Measurements from ENCODE around the gene VASN. TPM values are rescaled to one million over a fixed set of nuclear protein-coding genes. Genes with fewer than 3 reads are reported as not detected.

The VASN gene
- total and polyA plus RNA-seq, 9 of the 15 experiments (the other 6 are each of a cell fraction or from before 2014, with no cell fraction given): 0.01 to 2.5 (median 0.41) TPM; not detected in 1

GRCh38 chr16:4425378-4426020, 53.9 kb downstream of the VASN start, which contains the start of gene DNAJA3 (continued):
- TF ChIP-seq TRIM25 (IDR thresholded peaks at IDR 0.05; ENCODE audit: borderline replicate concordance) (no peak), SNRNP70 (optimal IDR thresholded peaks at IDR 0.05; ENCODE audit: low read depth, low read length) (no peak), THAP12 (CRISPR knock-in tag; IDR thresholded peaks at IDR 0.05) (peak; percentile 53; the same call in 1 of the 2 replicates), TGIF2 (CRISPR knock-in tag; IDR thresholded peaks at IDR 0.05) (no peak), JUND (IDR thresholded peaks at IDR 0.05; ENCODE audit: borderline replicate concordance, low read depth, low read length) (peak; percentile 68; the same call in 1 of the 2 replicates), JUND (tag; IDR thresholded peaks at IDR 0.05; ENCODE audit: borderline replicate concordance, low read depth, low read length) (peak; percentile 80; the same call in 1 of the 3 replicates), E2F4 (CRISPR knock-in tag; IDR thresholded peaks at IDR 0.05; ENCODE audit: low read depth) (0 out of 2 replicates have a peak, but pooled peaks have one; percentile 64), SMAD2 (IDR thresholded peaks at IDR 0.05; ENCODE audit: low read depth, low read length) (no peak), HDAC3 (IDR thresholded peaks at IDR 0.05; ENCODE audit: borderline replicate concordance, partially characterized antibody) (no peak), TAF7 (tag; IDR thresholded peaks at IDR 0.05) (peak; percentile 95), ZNF668 (CRISPR knock-in tag; IDR thresholded peaks at IDR 0.05) (no peak), E2F1 (CRISPR knock-in tag; IDR thresholded peaks at IDR 0.05) (peak; percentile 72; the same call in 1 of the 2 replicates), YBX1 (IDR thresholded peaks at IDR 0.05) (no peak), BCL6 (CRISPR knock-in tag; IDR thresholded peaks at IDR 0.05) (no peak), JUN (IDR thresholded peaks at IDR 0.05; ENCODE audit: borderline replicate concordance, low read depth, low read length) (peak; percentile 69; the same call in 1 of the 2 replicates), JUN (CRISPR knock-in tag; IDR thresholded peaks at IDR 0.05; ENCODE audit: borderline replicate concordance) (0 out of 2 replicates have a peak, but pooled peaks have one; percentile 81), FOXA1 (IDR thresholded peaks at IDR 0.05; ENCODE audit: borderline replicate concordance) (no peak), TEAD1 (CRISPR knock-in tag; IDR thresholded peaks at IDR 0.05) (peak; percentile 25 to 55; a peak in 2 of 4 replicates), NFE2 (IDR thresholded peaks at IDR 0.05; ENCODE audit: low read depth) (peak; percentile 53), ZBTB43 (CRISPR knock-in tag; IDR thresholded peaks at IDR 0.05) (0 out of 2 replicates have a peak, but pooled peaks have one; percentile 70)

All from K562 (cell line).